Activated naive CD4-positive, alpha-beta T cell (primary cell): Measurements from ENCODE around the gene GNG13.

ENCODE experiments used
- DNase-seq, 4 experiments: peaks; one replicate each; lab custom pipeline; 2025; lab: John Stamatoyannopoulos, UW

GNG13 gene

GRCh38 chr16:794091-794822 lies 6.3 kb downstream of the GNG13 start:
- DNase-seq, result no peak

GRCh38 chr16:793414-793813 lies 7.1 kb downstream of the GNG13 start:
- no peak for DNase-seq

- DNase-seq, result no peak
These were observed 8.1 kb downstream of the GNG13 start for GRCh38 chr16:792221-792995.

DNA sequence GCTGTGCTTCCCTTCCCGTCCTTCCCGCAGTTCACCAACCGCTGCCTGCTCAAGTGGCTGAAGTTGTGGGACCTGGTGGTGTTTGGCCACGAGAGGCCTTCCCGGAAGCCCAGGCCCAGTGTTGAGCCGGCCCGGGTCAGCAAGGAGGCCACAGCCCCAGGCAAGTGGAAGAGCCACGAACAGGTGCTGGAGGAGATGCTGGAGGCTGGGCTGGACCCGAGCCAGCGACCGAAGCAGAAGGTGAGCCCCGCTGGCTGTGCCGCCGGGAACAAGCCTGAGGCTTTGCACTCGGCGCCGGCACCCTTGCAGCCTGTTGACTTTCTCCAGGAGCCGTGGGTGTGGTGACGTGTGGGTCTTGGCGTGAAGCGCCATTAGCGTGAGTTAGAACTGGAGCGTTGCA lies 9.4 kb downstream of the GNG13 start:
- no peak for DNase-seq

- no peak for DNase-seq
These were observed 10.4 kb downstream of the GNG13 start for GRCh38 chr16:790086-790485.

- DNase-seq, result no peak
These were observed 11.2 kb downstream of the GNG13 start for GRCh38 chr16:789191-789850.

- DNase-seq, result peak; percentile 77 to 93 (median 84)
These were observed 12.0 kb downstream of the GNG13 start, which contains the start of gene CHTF18 for GRCh38 chr16:788399-789126. TSS of gene CHTF18 (plus strand) at chr16:788620. CDS start at chr16:788685, 65 bp downstream.

DNA sequence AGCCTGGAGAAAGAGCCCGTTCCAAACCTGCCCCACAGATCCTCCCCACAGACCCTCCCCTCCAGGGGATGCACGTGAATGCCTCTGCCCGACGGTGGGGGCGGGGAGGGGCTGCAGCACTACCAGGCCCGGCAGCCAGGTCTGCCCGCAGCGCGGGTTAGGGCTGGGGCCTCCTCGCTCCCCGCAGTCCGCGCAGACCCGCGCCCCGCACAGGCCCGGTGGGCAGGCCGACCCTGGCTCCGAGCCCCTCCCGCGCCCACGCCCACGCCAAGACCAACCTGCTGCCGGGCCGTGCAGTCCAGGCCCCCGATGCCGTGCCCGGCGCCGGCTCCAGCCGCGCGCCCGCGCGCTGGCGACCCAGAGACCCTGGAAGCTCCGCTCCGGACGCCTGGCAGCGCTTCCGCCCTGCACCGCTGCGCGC lies 12.5 kb downstream of the GNG13 start, which contains the start of gene RPUSD1:
RPUSD1 (minus strand) TSS at position 404 of the 421 bp plus-strand sequence. CDS start 644 bp downstream, outside the sequence.
- DNase-seq, result no peak

DNA sequence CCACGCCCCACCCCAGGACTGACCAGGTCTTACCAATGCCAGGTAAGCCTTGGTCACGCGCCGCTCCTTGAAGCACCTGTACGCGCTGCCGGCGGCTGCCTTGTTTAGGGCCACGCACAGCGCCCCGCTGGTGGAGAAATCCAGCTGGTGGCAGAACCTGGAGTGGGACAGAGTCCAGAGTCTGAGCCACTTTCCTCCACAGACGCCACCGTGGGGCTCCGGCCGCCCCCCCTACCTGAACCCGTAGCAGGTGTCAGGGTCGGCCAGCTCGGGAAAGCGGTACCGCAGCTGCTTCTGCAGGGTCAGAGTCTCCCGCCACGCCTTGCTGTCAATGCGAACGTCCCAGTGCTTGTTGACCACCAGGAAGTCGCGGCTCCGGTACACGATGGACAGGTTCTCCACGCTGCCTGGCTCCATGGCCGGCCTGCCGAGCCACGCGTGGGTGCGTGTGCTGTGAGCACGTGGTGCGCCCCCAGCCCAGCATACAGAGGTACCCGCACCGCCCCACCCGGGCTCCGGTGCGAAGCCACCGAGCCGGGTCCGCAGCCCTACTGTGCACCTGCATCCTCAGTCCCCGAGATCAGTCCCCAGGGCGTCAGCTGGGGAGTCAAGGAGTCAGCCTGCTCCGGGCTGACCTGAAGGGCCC lies 13.1 kb downstream of the GNG13 start:
- no peak for DNase-seq

DNA sequence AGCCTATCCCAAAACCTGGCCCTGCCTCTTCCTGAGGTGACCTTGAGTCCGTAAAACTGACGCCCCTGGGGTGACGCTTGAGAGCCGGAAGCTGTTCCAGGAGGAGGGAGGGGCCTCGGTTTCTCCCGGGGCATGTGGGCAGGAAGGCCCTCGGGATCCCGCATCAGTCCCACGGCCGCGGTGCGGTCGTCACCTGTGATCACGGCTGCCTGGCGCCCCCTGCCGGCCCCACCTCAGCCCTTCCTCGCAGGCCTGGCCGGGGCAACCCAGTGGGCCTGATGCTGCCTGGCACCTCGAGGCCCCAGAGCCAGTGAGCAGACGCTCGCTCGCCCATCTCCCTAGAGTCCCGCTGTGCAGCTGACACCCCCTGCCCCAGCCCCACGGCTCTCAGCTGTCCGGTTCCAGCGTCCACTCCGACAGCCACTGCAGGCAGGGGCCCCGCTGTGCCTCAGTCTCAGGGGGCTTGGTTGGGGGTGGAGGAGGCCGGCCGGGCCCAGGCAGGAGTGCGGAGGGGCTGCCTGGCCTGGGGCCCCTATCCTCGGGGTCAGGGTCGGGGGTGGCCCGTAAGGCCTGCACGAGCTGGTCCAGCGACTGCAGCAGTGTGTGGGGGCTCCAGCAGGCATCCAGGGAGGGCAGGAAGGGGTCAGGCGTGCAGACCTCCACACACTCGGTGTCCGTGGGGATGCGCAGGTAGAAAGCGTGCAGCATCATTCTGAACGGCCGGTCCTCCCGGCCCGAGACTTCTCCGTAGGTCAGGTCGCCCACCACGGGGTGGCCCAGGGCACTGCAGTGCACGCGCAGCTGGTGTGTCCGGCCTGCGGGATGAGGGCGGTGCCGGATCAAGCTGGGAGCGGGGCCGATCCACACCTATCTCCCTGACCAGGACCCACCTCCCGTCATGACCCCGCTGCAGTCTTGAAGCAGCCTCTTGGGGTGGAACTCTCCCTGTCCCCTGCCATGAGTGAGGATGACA lies 14.7 kb downstream of the GNG13 start:
- peak; percentile 33 to 73 (median 62) for DNase-seq

GRCh38 chr16:784431-784830 lies 16.1 kb downstream of the GNG13 start:
- DNase-seq, result no peak

- no peak for DNase-seq
These were observed 17.0 kb downstream of the GNG13 start for GRCh38 chr16:783404-784161.

GRCh38 chr16:782766-783403 lies 17.6 kb downstream of the GNG13 start:
- DNase-seq, result no peak

- DNase-seq, result no peak
These were observed 18.3 kb downstream of the GNG13 start for GRCh38 chr16:782258-782657.

DNA sequence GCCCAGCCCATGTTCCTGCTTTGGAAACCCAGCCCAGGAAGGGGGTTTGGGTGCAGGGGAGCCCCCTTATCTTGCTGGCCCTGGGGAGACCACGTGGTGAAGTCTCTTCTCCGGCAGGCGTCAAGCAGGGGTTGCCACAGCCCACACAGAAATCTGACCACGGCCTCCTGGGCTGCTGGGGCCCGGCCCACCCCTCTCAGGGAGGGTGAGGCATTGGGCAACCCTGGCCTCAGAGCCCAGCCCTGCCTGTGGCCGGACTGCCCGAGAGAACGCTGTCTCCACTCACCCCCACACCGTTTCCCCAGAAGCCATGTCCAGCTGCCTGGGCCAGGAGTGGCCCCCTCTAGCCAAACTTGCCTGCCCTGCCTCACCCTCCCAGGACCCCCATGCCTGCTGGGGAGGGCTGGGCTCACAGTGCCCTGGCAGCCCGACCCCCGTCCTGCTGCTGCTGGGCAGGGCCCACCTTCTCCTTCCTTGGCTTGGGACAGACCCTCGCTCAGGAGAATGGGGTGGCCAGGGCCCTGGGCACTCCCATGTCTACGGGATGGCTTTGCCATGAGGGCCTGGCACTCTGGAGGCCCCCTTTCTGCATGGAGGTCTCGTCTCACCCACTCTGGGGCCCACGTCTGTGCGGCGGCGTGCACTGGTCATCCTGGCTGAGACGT lies 19.1 kb downstream of the GNG13 start:
- DNase-seq, result no peak

GRCh38 chr16:780296-780695 lies 20.2 kb downstream of the GNG13 start:
- no peak for DNase-seq

- no peak for DNase-seq
These were observed 21.0 kb downstream of the GNG13 start for GRCh38 chr16:779561-779960.

DNA sequence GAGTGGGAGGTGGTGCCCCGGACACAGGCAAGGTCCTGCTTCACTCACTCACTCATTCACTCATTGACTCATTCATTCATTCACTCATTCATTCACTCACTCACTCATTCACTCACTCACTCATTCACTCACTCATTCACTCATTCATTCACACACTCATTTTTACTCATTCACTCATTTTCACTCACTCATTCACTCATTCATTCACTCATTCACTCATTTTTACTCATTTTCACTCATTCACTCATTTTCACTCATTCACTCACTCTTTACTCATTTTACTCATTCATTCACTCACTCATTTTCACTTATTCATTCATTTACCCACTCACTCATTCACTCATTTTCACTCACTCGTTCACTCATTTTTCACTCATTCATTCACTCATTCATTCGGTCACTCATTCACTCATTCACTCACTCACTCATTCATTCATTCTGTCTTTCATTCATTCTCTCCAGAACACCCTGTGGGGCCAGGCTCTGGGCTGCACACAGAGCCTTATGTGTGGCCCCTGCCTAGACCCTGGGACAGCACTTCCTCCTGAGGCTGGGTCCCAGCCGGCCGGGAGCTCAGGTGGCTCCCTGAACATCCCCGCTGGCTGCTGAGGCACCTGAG lies 21.5 kb downstream of the GNG13 start:
- DNase-seq, result no peak
